Non-pigmented ciliary epithelial cell (primary cell): ENCODE measurements around the gene ARF4.
"Not testable (repeated sequence)": the region's sequence is repeated elsewhere in the genome, so short reads cannot be mapped to it uniquely, and the experiment has no call there.

Experiments used
- DNase-seq: peaks from one replicate; pipeline ENCODE4 v3.0.0-alpha.2; 2010; ENCODE audit warnings: low read depth

ARF4 gene

GRCh38 chr3:57597127-57597923, at the start of gene ARF4:
Gene ARF4, minus strand, starts transcription at chr3:57597344. Its CDS starts 204 bp downstream, at chr3:57597140.
- peak; percentile 99 for DNase-seq

- peak; percentile 24 for DNase-seq
Measured at GRCh38 chr3:57646723-57647122, 49.6 kb upstream of the ARF4 start.

DNA sequence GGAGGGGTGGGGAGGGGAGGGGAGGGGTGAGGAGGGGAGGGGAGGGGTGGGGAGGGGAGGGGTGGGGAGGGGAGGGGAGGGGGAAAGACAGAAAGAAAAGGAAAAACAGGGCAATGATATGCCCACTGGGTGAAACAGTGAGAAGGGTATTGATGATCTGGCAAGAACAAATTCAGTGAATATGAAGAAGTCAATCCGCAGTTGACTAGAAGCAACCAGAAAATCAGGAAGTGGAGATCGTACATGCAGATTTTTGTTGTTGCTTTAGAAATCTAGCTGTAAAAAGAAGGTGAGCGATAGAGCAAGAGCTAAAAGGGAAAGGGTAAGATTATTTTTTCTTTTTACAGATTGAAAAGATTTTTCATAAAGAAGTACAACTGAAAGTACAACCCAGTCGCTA, 47.6 kb upstream of the ARF4 start:
- no peak for DNase-seq

GRCh38 chr3:57637391-57637790, 40.2 kb upstream of the ARF4 start:
- no peak for DNase-seq

DNA sequence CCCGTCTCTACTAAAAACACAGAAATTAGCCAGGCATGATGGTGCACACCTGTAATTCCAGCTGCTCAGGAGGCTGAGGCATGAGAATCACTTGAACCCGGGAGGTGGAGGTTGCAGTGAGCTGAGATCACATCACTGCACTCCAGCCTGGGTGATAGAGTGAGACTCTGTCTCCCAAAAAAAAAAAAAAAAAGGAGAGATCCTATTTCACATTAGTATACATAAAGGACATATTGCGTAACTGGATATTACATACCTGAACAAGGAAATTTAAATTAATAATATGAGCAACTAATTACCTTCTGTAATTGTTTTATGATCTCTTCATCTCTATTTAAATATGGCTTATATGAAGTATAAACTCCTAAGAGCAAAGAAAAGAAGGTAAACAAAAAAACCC, 37.1 kb upstream of the ARF4 start:
- not testable (repeated sequence) for DNase-seq

DNA sequence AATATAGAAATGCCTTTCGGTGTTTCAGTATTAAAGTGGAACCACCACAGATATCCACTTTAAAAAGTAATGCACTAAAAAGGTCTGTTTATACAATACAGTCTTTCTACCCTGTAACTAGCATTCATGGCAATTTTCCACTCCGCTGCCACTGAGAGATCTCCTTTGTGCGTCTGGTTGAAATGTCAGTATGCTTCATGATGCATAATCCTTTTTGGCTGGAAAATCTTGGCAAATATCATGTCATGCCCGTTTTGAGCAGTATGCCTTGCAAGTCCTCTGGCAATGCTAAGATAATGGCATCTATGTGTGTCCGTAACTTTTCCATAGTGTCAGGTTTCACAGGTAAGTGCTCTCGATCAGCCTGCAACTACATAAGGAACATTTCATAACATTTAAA, 30.8 kb upstream of the ARF4 start:
- no peak for DNase-seq

GRCh38 chr3:57624801-57625200, 27.7 kb upstream of the ARF4 start:
- no peak for DNase-seq

DNA sequence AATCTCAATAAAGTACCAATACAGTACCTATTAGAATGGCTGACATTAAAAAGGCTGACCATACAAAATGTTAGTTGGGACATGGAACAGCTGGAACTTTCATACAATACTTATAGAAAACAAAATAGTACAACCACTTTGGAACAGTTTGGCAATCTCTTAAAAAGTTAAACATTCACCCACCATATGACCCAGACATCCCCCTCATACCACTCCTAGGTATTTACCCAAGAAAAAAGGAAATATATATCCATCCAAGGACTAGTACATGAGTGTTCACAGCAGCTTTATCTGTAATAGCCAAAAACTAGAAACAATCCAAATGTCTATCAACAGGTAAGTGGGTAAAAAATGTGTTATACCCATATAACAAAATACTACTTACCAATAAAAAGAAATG, 25.2 kb upstream of the ARF4 start:
- DNase-seq, result no peak

DNA sequence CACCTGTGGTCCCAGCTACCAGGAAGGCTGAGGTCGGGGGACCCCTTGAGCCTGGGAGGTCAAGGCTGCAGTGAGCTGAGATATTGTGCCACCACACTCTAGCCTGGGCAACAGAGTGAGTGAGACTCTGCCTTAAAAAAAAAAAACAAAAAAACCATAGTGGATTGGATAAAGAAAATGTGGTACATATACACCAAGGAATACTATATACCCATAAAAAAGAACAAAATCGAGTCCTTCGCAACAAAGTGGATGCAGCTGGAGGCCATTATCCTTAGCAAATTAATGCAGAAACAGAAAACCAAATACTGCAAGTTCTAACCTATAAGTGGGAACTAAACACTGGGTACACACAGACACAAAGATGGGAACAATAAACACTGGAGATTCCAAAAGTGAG, 20.6 kb upstream of the ARF4 start:
- no peak for DNase-seq

- no peak for DNase-seq
Measured at GRCh38 chr3:57616233-57616632, 19.1 kb upstream of the ARF4 start.

- not testable (repeated sequence) for DNase-seq
Measured at GRCh38 chr3:57611870-57612269, 14.7 kb upstream of the ARF4 start.

GRCh38 chr3:57605683-57606082, 8.5 kb upstream of the ARF4 start:
- DNase-seq, result no peak

DNA sequence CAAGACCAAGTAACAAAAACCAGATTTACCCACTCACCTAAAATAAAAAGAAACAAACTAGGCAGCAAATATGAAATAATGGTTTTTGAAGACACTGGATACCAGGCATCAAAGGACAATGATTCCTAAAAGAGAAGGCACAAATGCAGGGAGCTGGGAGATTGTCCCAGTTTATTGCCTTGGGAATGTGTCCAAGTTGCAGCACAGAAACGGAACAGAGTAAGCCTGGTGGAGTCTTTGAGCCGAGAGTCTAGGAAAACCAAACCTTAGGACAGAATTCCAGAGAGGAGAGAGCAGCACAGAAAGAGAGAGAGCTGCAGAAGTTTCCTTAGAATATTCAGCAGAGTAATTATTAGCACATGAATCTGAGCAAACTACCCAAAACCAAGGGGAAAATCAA, 7.8 kb upstream of the ARF4 start:
- DNase-seq, result no peak

DNA sequence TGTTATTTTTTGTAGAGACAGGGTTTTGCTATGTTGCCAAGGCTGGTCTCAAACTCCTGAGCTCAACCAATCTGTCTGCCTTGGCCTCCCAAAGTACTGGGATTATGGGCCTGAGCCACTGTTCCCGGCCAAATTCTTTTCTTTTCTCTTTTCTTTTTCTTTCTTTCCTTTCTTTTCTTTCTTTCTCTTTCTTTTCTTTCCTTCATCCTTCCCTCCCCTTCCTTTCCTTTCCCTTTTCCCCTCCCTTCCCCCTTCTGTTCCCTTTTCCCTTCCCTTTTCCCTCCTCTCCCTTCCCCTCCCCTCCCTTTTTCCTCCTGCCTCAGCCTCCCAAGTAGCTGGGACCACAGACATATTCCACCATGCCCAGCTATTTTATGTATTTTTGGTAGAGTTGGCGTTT, 3.1 kb upstream of the ARF4 start:
- DNase-seq, result no peak

- DNase-seq, result no peak
Measured at GRCh38 chr3:57598765-57599360, 1.7 kb upstream of the ARF4 start.

DNA sequence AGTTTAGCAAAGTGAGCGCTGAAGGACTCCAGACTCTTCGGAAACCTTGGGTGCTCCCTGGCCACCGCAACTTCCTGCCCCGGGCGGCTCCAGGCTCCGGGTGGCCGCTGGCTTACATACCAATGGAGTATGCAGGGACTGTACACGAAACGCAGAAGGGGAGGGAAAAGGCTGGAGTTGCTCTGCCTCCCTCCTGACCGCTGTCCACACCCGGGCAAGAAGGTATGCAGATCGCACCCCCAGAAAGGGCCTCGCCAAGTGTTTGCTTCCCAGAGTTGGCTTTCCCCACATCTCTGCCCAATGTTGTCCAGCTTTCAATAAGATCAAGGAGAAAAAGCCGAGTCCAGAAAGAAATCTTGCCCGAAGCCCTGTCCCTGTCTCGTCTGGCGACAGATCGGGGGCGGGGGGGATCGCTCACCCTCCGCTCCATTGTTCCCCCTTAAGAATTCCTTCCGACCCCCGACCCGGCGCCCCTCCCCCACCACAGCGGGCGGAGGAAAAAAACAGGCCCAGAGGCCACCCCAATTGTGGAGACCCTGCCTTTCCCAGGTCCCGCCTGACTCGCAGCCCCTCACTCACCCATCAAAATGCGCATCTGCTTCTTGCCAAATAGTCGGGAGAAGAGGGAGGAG, 533 bp downstream of the ARF4 start:
- DNase-seq, result peak; percentile 73

DNA sequence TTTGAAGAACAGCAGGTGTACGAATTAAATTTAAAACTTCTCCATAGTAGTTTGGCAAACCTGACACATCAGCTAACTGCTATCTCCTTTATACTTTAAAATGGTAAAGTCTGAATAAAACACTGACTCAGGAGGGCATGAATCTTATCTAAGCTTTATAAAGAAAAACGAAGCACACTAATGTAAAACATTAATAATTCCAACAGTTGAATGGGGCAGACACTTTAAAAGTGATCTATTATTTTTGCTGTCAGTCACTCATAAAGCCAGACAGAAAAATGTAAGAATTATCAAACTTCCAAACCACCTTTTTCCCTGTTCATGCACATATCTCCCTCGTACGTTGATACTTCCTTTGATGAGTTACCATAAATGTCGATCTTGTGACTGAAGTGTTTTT, 2.6 kb downstream of the ARF4 start:
- no peak for DNase-seq

DNA sequence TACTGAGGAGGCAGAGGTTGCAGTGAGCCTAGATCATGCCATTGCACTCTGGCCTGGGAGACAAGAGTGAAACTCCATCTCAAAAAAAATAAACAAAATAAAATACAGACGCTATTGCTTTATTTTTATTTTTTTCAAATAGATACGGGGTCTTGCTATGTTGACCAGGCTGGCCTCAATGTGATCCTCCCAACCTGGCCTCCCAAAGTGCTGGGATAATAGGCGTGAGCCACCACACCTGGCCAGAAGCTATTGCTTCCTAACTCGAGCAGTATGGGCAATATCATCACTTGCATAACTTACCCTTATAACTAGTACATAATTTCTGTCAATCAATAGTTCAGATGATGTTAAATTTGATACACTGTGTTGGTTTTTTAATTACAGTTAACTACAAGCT, 3.0 kb downstream of the ARF4 start:
- DNase-seq, result no peak

GRCh38 chr3:57592306-57592705, 4.8 kb downstream of the ARF4 start:
- no peak for DNase-seq

DNA sequence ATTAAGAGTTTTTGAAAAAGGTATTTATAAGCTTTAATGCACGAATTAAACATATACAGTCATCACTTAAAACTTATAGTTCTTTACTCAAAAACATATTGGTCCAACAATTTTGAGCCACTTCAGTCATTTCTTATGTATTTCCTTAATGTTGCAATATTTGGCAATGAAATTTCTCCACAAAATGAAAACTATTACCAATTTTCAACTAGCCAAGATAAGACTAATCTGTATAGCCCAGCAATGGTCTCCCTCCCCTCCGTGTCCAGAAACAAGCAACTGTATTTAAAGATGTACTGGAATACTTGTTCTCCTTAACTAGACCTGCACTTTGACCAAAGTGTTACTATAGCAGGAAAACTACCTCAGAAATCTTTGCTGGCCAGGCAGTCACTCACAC, 9.2 kb downstream of the ARF4 start:
- no peak for DNase-seq

GRCh38 chr3:57586778-57587177, 10.4 kb downstream of the ARF4 start:
- no peak for DNase-seq

GRCh38 chr3:57583544-57583943, 13.6 kb downstream of the ARF4 start:
- no peak for DNase-seq

DNA sequence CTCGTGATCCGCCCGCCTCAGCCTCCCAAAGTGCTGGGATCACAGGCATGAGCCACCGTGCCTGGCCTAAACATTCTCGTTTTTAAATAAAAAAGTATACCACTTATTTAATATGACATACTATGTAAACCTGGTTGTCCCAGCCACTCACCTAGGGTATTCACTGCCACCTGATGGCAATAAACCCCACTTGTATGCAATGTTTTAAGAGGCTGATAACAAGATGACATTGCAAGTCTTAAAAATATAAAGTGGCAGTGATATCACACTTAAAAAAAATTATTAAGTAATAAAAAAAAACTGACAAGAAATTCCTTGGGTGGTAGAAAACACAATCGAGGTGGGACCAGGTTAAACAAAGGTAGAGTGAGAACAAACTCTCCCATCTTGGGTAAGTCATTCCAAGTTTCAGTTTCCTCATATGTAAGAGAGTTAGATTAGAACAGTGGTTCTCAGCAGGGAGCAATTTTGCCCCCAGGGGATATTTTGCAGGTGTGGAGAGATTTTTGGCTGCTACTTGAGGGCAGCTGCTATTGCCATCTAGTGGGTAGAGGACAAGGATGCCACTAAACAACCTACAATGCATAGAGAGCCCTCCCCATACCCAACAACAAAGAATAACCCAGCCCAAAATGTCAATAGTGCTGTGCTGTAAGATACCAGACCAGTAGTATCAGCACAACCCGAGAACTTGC, 14.5 kb downstream of the ARF4 start:
- no peak for DNase-seq
